GM19023 (cell line): ENCODE data around the gene WNT1.

Experiments used
- ATAC-seq: cut with Tn5 transposase; IDR thresholded peaks from one replicate; pipeline ENCODE4 v1.9.1; 2021; ENCODE audit warnings: mild to moderate bottlenecking, moderate library complexity; ENCODE audit not compliant: unreplicated experiment

Gene WNT1

GRCh38 chr12:48999371-49000131 is 21.4 kb downstream of the WNT1 start, which contains the start of gene DDN:
TSS of gene DDN (minus strand) at chr12:48999375. CDS start at chr12:48999287, 88 bp downstream.
- no peak for ATAC-seq

GRCh38 chr12:49000346-49000745 is 22.2 kb downstream of the WNT1 start:
- no peak for ATAC-seq

GRCh38 chr12:49008943-49009342 is 30.8 kb downstream of the WNT1 start:
- ATAC-seq = no peak

GRCh38 chr12:49010092-49010668 is 32.1 kb downstream of the WNT1 start:
- no peak for ATAC-seq

- ATAC-seq = no peak
Measured at GRCh38 chr12:49012739-49013138, 34.6 kb downstream of the WNT1 start.

GRCh38 chr12:49013428-49013827 is 35.3 kb downstream of the WNT1 start:
- ATAC-seq = no peak

- no peak for ATAC-seq
Measured at GRCh38 chr12:49014547-49014946, 36.4 kb downstream of the WNT1 start.

GRCh38 chr12:49015196-49015595 is 37.1 kb downstream of the WNT1 start:
- no peak for ATAC-seq

- ATAC-seq = peak; percentile 14
Measured at GRCh38 chr12:49017891-49018260, 39.8 kb downstream of the WNT1 start.

- peak; percentile 86 for ATAC-seq
Measured at GRCh38 chr12:49018261-49019119, 40.4 kb downstream of the WNT1 start, which contains the start of gene PRKAG1. TSS of gene PRKAG1 (minus strand) at chr12:49018776. CDS start at chr12:49018740, 36 bp downstream.

- peak; percentile 15 for ATAC-seq
Measured at GRCh38 chr12:49019120-49019430, 41.0 kb downstream of the WNT1 start.

- no peak for ATAC-seq
Measured at GRCh38 chr12:49019443-49020324, 41.6 kb downstream of the WNT1 start.

- no peak for ATAC-seq
Measured at GRCh38 chr12:49020441-49020840, 42.3 kb downstream of the WNT1 start.

GRCh38 chr12:49021292-49021915 is 43.3 kb downstream of the WNT1 start:
- no peak for ATAC-seq

- ATAC-seq = no peak
Measured at GRCh38 chr12:49022558-49023178, 44.5 kb downstream of the WNT1 start.

- ATAC-seq = no peak
Measured at GRCh38 chr12:49023812-49024211, 45.7 kb downstream of the WNT1 start.

- ATAC-seq = no peak
Measured at GRCh38 chr12:49024543-49024942, 46.4 kb downstream of the WNT1 start.

- ATAC-seq = no peak
Measured at GRCh38 chr12:49025463-49025862, 47.3 kb downstream of the WNT1 start.

GRCh38 chr12:49026101-49026500 is 48.0 kb downstream of the WNT1 start:
- no peak for ATAC-seq
